Right lobe of liver (tissue), 4 donors: ENCODE data around the gene GLT1D1.

Experiments used
- POLR2A ChIP-seq: fragments of 450-650 bp; IDR thresholded peaks from one replicate; pipeline ENCODE4 v1.6.1; 2017; ENCODE audit warnings: antibody characterized with exemption, mild to moderate bottlenecking
- TF ChIP-seq, protein P1 (sequence below), 4 donors: fragments of 200-600 bp in 3 of 4; fragments of 450-650 bp in 1 of 4; IDR thresholded peaks; one replicate each; pipeline versions ENCODE4 v1.5.1 to v1.8.0; 2016 to 2022; ENCODE audit warnings: antibody characterized with exemption in 4 of 4, mild to moderate bottlenecking in 2 of 4
- donor health status: DM: no; HTN: no; CAD: no.
- donor health status: DM: no; HTN: no; CAD: no.
- donor health status: DM: no; HTN: yes; CAD: no.

- TF ChIP-seq, protein P1, sequence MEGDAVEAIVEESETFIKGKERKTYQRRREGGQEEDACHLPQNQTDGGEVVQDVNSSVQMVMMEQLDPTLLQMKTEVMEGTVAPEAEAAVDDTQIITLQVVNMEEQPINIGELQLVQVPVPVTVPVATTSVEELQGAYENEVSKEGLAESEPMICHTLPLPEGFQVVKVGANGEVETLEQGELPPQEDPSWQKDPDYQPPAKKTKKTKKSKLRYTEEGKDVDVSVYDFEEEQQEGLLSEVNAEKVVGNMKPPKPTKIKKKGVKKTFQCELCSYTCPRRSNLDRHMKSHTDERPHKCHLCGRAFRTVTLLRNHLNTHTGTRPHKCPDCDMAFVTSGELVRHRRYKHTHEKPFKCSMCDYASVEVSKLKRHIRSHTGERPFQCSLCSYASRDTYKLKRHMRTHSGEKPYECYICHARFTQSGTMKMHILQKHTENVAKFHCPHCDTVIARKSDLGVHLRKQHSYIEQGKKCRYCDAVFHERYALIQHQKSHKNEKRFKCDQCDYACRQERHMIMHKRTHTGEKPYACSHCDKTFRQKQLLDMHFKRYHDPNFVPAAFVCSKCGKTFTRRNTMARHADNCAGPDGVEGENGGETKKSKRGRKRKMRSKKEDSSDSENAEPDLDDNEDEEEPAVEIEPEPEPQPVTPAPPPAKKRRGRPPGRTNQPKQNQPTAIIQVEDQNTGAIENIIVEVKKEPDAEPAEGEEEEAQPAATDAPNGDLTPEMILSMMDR (IDR thresholded peaks at IDR 0.05) = no peak
- no peak for TF ChIP-seq POLR2A
Observed at GRCh38 chr12:128852026-128852698, 1.1 kb upstream of the GLT1D1 start.
